Measurements from ENCODE around the gene ASPM. TPM values are rescaled to one million over a fixed set of nuclear protein-coding genes. Genes with fewer than 3 reads are reported as not detected.

The ASPM gene
- total RNA-seq, 2 donors from 2014 or later: 1.8 to 5.1 TPM

GRCh38 chr1:197124376-197124775 is 22.1 kb downstream of the ASPM start:
- Histone ChIP-seq H3K9me3 (no peaks in the 10 kb centered on the region), H3K4me3 (no peak overlapping the region), H3K27ac (no peak overlapping the region), H3K36me3 (no peaks in the 10 kb centered on the region), H3K4me1 (replicated peaks) (no peaks in the 10 kb centered on the region), H3K27me3 (replicated peaks; ENCODE audit: insufficient read depth) (no peaks in the 10 kb centered on the region)
- no peak for DNase-seq (ENCODE audit: low spot score)
- TF ChIP-seq POLR2A (IDR thresholded peaks at IDR 0.05) (no peak), POLR2AphosphoS5 (IDR thresholded peaks at IDR 0.05) (no peak)
- TF ChIP-seq, protein P1, sequence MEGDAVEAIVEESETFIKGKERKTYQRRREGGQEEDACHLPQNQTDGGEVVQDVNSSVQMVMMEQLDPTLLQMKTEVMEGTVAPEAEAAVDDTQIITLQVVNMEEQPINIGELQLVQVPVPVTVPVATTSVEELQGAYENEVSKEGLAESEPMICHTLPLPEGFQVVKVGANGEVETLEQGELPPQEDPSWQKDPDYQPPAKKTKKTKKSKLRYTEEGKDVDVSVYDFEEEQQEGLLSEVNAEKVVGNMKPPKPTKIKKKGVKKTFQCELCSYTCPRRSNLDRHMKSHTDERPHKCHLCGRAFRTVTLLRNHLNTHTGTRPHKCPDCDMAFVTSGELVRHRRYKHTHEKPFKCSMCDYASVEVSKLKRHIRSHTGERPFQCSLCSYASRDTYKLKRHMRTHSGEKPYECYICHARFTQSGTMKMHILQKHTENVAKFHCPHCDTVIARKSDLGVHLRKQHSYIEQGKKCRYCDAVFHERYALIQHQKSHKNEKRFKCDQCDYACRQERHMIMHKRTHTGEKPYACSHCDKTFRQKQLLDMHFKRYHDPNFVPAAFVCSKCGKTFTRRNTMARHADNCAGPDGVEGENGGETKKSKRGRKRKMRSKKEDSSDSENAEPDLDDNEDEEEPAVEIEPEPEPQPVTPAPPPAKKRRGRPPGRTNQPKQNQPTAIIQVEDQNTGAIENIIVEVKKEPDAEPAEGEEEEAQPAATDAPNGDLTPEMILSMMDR (IDR thresholded peaks at IDR 0.05): no peak
- intact Hi-C loops (cut with DNase I): no loop called here
- 97% methylated on average over 1 of the region's 1 CpG for WGBS

GRCh38 chr1:197116156-197116555 is 30.3 kb downstream of the ASPM start:
- no peak for TF ChIP-seq POLR2AphosphoS5 (IDR thresholded peaks at IDR 0.05)
- Histone ChIP-seq H3K27me3 (replicated peaks; ENCODE audit: insufficient read depth) (no peaks in the 10 kb centered on the region), H3K4me1 (replicated peaks) (no peaks in the 10 kb centered on the region), H3K4me3 (no peak overlapping the region), H3K9me3 (no peaks in the 10 kb centered on the region), H3K36me3 (no peaks in the 10 kb centered on the region), H3K27ac (no peak overlapping the region)
- 94% methylated on average over 2 of the region's 2 CpGs for WGBS
- DNase-seq (ENCODE audit: low spot score): no peak
- intact Hi-C loops (cut with DNase I): no loop called here

GRCh38 chr1:197106869-197107268 is 39.6 kb downstream of the ASPM start:
- no peaks in the 10 kb centered on the region for H3K36me3 ChIP-seq
- WGBS: 100% methylated on average over 1 of the region's 1 CpG
- no peaks in the 10 kb centered on the region for H3K9me3 ChIP-seq
- no peak for TF ChIP-seq POLR2AphosphoS5 (IDR thresholded peaks at IDR 0.05)
- TF ChIP-seq POLR2A (IDR thresholded peaks at IDR 0.05): no peak
- TF ChIP-seq, protein P1 (IDR thresholded peaks at IDR 0.05): no peak
- H3K4me3 ChIP-seq: no peak overlapping the region
- no peak for DNase-seq (ENCODE audit: low spot score)
- intact Hi-C loops (cut with DNase I): no loop called here
- H3K4me1 ChIP-seq (replicated peaks): no peaks in the 10 kb centered on the region
- no peak overlapping the region for H3K27ac ChIP-seq
- no peaks in the 10 kb centered on the region for H3K27me3 ChIP-seq (replicated peaks; ENCODE audit: insufficient read depth)

- TF ChIP-seq POLR2A (IDR thresholded peaks at IDR 0.05): no peak
- Histone ChIP-seq H3K4me1 (replicated peaks) (no peaks in the 10 kb centered on the region), H3K27me3 (replicated peaks; ENCODE audit: insufficient read depth) (no peaks in the 10 kb centered on the region), H3K9me3 (no peaks in the 10 kb centered on the region), H3K27ac (no peak overlapping the region), H3K36me3 (no peaks in the 10 kb centered on the region), H3K4me3 (no peak overlapping the region)
- no peak for DNase-seq (ENCODE audit: low spot score)
- intact Hi-C loops (cut with DNase I): no loop called here
- WGBS: 76% methylated on average over 5 of the region's 5 CpGs
These were observed 43.2 kb downstream of the ASPM start for GRCh38 chr1:197103300-197103699.

GRCh38 chr1:197101978-197102377 is 44.5 kb downstream of the ASPM start:
- intact Hi-C loops (cut with DNase I): no loop called here
- H3K27me3 ChIP-seq (replicated peaks; ENCODE audit: insufficient read depth): no peaks in the 10 kb centered on the region
- TF ChIP-seq, protein P1 (IDR thresholded peaks at IDR 0.05): no peak
- TF ChIP-seq POLR2A (IDR thresholded peaks at IDR 0.05) (no peak), POLR2AphosphoS5 (IDR thresholded peaks at IDR 0.05) (no peak)
- no peaks in the 10 kb centered on the region for H3K9me3 ChIP-seq
- WGBS: 88% methylated on average over 3 of the region's 3 CpGs
- no peaks in the 10 kb centered on the region for H3K4me1 ChIP-seq (replicated peaks)
- no peak for DNase-seq (ENCODE audit: low spot score)
- no peak overlapping the region for H3K4me3 ChIP-seq
- H3K36me3 ChIP-seq: no peaks in the 10 kb centered on the region
- no peak overlapping the region for H3K27ac ChIP-seq

- no peaks in the 10 kb centered on the region for H3K36me3 ChIP-seq
- H3K27ac ChIP-seq: no peak overlapping the region
- H3K4me3 ChIP-seq: no peak overlapping the region
- H3K9me3 ChIP-seq: no peaks in the 10 kb centered on the region
- WGBS: 96% methylated on average over 3 of the region's 3 CpGs
- DNase-seq (ENCODE audit: low spot score): no peak
- TF ChIP-seq, protein P1 (IDR thresholded peaks at IDR 0.05): no peak
- TF ChIP-seq POLR2AphosphoS5 (IDR thresholded peaks at IDR 0.05) (no peak), POLR2A (IDR thresholded peaks at IDR 0.05) (no peak)
- H3K4me1 ChIP-seq (replicated peaks): no peaks in the 10 kb centered on the region
- H3K27me3 ChIP-seq (replicated peaks; ENCODE audit: insufficient read depth): no peaks in the 10 kb centered on the region
- intact Hi-C loops (cut with DNase I): no loop called here
These were observed 45.8 kb downstream of the ASPM start for GRCh38 chr1:197100677-197101076.

Data from prostate gland (tissue), 2 donors.